HG03469 (cell line): Measurements from ENCODE around the gene AHI1.
"Not testable (repeated sequence)": the region's sequence is repeated elsewhere in the genome, so short reads cannot be mapped to it uniquely, and the experiment has no call there.

Experiments used
- ATAC-seq: cut with Tn5 transposase; IDR thresholded peaks from one replicate; pipeline ENCODE4 v1.9.1; 2021; ENCODE audit warnings: mild to moderate bottlenecking, moderate library complexity, moderate number of reproducible peaks; ENCODE audit not compliant: unreplicated experiment

AHI1 gene

DNA sequence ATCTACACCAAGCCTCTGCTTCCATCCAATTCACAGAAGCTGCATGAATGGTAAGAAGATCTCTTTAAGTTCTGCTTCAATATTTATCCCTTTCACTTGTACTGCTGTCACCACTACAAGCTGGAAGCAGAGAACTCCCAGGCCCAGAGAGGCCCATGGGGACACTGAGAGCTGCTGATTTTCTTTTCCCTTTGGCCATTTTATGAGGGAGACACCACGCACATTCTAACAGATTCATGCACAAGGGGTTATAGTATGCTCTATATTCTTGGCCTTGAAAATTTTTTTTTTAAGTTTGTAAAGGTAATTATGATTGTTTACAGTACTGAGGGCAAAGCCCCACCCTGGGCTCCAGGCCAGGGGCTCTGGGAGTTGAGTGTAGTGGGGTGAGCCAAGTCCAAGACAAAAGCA, 228.1 kb downstream of the AHI1 start:
- ATAC-seq = no peak

DNA sequence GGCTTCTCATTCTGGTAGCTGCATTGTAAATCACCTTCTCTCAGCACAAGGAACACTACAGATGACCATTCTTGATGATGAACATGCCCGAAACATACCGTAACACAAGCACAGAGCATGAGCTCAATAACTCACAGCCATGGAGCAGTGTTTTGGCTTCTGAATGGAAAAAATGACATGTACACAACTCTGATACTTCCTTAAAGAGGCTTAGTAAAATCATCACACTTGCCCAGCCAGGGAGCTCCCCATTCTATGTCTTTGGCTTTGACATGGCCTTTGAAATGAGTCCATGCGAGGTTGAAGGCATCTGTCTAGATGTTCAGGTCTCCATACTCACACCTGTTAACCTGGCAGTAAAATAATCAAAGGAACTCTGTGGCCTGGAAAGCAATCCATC, 228.8 kb downstream of the AHI1 start:
- ATAC-seq = no peak

DNA sequence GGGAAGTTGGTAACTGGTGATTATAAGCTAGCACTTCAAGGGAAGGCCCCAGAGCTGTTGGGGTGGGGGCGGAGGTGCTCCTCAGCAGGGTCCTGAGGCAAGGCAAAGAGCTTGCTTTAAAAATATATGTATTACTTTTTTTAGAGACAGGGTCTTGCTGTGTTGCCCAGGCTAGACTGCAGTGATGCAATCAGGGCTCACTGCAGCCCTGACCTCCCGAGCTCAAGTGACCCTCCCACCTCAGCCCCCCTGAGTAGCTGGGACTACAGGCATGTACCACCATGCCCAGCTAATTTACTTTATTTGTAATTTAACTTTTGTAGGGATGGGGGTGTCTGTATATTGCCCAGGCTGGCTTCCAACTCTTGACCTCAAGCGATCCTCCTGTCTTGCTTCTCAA, 229.3 kb downstream of the AHI1 start:
- no peak for ATAC-seq

DNA sequence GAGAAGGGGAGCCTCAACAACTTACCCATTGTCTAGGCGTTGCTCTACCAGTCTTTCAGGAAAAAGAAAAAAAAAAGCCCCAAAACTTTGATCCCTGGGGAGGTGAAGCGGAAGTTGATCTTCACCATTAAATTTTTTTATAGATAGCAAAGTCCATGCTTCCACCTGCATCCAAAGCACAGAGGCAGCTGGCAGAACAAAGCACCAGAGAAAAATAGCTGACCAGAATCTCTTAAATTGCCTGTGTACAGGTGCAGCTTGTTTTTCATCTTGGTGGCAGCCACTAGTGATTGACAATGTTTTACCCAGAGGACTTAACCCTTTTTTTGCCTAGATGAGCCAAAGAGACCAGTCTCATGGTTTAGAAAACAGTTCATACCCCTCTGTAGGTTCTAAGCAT, 230.5 kb downstream of the AHI1 start:
- ATAC-seq = no peak

DNA sequence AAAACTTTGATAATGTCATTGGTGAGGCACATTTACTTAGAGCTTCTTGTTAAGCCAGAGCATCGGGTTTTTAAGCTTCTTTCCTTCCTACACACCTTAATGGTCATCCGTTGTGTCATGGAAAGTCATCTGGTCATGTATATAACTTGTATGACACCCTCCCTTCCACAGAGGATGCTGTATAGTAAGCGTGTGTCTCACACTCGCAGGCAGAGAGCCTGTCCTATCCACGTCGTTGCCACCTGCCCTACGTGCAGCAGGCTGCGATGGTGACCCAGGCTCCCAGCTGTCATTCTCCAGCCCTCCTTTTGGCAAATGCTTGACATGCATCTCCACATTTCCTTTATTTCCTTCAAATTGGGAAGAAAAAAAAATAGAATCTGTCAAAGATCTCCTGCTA, 230.9 kb downstream of the AHI1 start:
- ATAC-seq = no peak

DNA sequence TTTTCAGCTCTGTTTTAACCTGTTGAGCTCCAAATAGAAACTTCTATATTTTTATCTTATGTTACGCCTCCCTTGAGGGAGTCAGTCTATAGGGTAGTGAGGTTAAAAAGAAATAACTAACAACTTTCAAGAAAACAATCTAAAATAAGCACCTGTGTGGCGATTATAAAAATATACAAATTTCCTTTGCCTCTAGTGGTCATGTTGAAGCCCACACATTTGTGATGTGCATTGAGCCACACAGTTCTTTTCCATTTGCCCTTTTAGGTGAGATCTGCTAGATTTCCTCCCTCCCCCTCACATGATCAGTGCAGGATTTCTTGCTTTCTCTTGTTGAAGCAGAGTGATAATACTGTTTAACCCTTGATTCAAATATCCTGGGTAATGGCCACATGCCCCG, 232.3 kb downstream of the AHI1 start:
- no peak for ATAC-seq

DNA sequence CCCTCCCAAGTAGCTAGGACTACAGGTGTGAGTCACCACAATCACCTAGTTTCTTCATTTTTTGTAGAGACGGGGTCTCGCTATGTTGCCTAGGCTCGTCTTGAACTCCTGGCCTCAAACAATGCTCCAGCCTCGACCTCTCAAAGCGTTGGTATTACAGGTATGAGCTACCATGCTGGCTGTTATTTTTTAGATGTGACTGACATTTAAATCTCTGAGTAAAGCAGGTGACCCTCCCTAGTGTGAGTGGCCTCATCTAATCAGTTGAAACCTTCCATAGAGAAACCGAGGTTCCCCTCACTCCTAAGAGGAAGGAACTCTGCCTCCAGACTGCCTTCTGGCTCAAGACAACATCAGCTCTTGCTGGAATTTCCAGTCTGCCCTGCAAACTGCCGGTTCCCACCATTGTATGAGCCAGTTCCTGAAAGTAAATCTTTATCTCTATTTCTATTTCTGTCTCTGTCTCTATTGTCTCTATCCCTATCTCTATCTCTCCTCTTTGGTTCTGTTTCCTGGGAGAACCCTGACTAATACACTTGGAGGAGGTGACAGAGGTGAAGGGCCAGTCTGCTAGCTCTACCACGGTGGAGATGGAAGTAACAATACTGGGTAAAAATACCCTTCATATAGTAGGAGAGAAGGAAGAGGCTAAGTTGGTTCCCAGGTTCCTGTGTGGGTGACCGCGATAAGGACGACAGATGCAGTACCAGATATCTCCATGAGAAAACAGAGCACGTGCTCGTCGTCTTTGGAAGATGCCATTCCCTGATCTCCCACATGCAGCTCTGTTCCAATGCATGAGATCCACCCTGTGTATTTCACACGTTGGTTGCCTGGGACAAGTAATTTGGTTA, 235.4 kb downstream of the AHI1 start:
- no peak for ATAC-seq

DNA sequence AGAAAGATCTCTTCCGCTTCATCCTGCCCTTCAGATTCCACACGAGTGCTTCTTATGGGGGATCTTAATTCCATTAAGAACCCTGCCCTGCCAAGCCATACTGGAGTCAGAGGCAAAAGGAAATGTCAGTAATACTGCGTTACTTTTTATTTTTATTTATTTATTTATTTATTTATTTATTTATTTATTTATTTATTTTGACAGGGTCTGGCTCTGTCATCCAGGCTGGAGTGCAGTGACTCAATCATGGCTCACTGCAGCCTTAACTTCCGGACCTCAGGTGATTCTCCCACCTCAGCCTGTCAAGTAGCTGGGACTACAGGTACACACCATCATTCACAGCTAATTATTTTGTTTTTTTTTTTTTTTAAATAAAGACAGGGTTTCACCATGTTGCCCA, 236.9 kb downstream of the AHI1 start:
- no peak for ATAC-seq

DNA sequence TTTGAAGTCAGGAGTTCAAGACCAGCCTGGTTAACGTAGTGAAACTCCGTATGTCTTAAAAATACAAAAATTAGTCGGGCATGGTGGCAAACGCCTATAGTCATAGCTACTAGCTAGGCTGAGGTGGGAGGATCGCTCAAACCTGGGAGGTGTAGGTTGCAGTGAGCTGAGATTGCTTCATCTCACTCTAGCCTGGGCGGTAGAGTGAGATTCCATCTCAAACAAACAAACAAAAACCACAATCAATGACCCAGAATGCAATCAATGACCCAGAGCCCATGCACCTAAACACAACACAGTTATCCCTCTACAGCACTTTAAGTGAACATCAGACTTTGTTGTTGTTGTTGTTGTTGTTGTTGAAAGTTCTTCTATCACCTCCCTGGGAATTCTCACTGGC, 238.6 kb downstream of the AHI1 start:
- no peak for ATAC-seq

DNA sequence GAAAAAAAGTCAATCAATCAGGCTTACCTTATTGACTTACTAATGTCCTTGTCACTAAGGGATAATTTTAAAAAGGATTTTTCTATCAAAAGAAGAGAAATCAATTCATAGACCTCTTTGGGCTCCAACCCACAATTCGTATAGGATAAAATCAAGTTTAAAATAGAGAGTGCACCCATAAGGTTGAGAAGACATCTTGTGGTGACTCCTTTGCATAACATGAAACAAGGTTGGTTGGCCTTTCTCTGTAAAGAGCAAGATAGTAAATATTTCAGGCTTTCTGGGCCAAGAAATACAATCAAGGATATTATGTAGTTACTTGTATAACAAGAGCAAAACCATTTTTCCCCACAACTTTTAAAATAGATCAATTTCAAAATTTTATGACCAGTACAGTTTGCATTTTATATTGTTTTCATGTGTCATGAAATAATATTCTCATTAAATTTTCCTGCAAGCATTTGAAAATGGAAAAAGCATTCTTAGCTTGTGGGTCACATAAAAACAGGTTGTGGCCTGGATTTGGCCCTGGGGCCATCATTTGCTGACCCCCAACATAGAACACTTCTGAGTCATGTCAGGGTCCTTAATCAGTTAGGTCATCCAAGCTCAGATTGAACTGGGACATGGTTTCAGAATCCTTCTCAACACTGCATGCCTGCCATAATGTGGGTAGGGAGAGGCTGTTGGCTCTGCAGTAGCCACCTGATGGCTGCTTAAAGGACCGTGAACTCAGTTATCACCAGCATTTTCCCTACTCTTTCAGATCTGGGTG, 239.7 kb downstream of the AHI1 start:
- no peak for ATAC-seq

DNA sequence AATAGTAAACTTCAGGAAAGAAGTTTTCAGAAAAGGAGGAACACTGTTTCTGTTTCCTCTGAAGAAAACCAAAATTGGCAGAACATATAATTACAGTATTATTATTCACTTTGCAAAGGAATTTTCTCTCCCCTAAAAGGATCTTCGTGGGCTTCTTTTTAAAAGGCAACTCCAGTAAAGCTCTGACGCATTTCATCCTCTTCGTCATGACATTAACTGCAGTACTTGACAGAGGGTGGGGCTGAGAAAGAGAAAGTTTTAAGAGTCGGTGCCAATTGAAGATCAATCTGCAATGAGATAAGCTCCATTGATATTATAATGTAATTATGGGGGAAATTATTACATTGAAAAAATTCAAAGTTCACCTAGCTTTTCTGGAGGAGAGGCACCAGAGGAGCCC, 240.7 kb downstream of the AHI1 start:
- no peak for ATAC-seq

DNA sequence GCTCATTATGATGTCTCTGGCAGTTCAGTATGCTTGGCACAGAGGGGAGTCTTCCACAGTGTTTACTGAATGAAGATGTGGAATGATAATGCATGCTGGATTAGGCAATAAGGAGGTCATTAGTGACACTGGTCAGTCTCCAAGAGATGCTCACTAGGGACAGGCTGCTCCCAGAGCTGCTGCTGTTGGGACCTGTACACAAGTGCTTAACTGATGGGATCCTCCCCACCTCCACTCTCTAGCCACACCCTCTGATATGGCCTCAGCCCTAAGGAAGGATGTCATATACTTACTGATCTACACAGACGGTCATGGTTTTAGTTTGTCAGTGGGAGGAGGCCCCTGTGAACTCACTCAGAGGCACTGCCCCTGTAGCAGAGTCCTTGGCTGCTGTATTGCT, 243.1 kb downstream of the AHI1 start:
- ATAC-seq = no peak

DNA sequence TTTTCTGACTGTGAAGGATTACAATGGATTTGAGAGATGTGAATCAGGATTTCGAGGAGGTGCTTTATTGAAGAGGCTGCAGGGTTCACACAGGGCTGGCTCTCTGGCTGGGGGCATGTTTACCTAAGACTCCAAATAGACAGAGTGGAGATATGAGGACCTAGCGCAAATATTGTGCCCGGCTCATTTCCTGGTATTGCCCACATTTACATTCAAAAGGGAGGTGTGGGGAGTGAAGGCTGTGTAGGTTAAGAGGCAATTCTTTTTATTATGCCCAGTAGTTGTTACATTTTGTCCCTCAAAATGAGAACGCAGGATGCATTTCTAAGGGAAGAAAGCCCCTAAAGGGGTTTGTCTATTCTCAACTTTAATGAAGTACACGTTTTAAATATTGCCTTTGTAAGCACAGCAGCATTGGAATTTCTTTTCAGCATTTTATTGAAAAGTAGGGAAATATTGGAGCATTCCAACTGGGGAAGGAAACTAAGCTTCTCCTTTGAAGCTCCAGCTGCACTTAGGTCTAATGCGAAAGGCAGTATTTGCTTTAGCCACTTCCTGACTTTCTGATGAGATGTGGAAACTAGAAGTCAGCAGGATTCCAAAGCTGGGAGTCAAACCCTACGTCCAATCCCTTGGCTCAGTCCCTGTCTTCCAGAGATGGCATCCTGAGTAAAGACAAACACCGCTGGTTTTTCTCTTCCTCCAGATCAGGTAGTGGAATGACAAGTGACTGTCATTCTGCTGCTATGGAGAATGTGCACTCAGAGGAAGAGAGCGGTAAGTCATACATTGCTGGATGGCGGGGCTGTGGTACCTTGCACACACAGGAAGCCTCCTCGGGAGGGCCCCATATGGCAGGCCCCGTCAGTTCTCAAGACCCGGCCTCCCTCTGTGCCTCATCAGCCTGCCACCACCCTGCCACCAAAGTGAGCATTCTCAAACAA, 245.8 kb downstream of the AHI1 start:
- no peak for ATAC-seq

DNA sequence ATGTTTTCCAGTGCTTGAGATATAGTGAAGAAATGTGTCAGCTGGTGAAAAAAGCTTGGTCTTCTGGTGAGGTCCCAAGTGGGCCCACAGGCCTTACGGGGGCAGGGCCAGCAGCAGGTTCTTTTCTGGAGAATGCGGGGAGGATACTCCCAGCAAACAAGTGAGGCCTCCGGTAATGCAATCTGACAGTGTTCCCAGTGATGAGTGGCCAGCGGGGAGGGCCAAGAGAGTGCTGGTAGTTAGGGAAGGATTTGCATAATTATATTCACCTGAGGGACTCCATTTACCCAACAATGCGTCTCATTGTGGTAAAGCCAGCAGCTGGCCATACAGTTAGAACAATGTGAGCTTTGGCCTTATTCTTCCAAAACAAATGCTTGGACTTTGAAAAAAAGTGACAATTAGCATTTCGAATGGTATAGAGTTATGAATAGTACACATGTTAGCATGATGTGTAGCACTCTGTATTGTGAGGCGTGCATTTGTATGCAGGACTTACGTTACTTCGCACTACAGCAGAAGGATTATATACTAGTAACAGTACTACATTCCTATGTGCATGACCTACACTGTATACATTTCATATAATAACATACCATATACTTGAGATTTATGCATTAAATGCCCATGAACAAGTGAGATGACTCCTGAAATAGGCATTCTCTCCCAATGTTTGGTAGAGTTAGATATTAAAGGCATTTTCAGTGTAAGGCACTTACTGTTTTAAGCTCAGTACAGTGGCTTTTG, 246.6 kb downstream of the AHI1 start:
- no peak for ATAC-seq

DNA sequence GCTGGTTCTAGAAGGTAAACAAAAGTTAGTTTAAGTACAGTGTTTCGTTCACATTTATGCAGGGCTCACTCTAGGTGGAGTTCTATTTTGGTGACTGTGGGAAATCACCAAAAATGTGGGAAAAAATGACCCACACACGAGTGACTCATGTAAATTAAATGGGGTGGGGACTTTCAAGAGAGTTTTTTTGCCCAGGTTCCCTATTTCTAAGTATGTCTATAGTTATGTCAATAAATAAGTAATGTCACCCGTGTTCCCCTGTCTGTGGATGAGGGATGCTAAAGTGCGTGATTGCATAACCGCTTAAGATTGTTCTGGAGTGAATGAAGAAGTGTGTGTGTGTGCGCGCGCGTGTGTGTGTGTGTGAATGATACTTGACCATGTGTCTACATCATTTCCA, 247.3 kb downstream of the AHI1 start:
- ATAC-seq = no peak

DNA sequence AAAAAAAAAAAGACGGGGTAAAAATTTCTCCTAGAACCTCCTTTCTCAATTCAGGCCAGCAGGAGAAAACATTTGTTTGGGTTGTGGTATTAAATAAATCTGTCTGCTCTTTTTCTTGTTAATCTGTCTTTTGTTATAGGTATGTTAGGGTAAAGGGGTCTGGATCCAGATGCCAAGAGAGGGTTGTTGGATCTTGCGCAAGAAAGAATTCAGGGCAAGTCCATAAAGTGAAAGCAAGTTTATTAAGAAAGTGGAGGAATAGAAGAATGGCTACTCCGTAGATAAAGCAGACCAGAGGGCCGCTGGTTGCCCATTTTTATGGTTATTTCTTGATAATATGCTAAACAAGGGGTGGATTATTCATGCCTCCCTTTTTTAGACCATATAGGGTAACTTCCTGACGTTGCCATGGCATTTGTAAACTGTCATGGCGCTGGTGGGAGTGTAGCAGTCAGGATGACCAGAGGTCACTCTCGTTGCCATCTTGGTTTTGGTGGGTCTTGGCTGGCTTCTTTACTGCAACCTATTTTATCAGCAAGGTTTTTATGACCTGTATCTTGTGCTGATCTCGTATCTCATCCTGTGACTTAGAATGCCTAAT, 251.0 kb downstream of the AHI1 start:
- not testable (repeated sequence) for ATAC-seq

DNA sequence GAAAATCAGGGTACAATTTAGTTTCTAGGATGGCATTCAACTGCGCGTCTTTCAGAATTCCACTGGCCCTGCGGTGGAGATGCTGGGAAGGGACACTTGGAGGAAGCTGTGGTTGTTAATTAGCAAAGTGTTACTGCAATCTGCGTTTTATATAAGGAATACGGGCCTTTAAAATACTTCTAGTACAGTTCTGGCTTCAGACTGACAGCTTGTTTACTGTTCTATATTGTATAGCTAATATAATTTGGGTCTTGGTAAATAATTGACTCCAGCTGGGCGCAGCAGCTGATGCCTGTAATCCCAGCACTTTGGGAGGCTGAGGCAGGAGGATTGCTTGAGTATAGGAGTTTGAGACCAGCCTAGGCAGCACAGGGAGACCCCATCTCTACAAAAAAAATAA, 252.7 kb downstream of the AHI1 start:
- no peak for ATAC-seq

DNA sequence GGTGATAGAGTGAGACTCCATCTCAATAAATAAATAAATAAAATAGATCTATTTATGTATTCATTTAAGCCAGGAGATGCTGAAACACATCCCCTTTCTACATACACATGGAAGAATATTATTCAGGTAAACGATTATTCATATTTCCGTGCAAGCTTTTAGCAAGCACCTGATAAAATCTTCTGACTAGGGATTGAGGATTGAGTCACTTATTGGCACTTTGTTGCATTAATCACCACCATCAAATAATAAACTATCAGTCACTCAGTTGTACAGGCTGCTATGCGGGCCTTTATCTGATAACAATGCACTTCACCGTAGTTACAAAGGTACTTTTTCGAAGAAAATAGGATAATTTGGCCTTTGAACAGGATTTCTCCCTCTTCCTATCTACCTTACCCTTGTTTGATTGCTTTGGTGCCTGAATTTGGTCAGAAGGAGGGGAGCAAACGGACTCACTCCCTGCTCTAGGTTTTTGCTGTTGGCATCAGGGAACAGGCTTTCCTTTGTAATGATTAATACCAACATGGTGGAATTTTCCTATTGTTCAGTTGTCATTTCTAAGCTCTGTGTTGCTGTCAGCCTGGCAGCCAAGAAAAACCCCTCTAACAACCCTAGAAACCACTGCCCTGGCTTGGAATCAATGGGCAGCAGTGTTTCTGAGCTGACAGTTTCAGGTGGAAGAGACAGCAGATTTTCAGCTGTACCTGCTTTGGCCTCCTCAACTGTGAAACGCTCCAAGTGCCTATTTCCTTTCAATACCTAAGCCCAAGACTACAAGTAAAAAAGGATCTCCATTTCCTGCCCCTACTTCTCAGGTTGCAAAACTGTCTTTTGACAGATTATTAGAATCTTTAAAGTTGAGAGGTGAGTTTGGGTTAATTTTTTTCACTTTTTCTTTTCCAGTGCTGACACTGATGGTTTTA, 253.4 kb downstream of the AHI1 start:
- no peak for ATAC-seq

DNA sequence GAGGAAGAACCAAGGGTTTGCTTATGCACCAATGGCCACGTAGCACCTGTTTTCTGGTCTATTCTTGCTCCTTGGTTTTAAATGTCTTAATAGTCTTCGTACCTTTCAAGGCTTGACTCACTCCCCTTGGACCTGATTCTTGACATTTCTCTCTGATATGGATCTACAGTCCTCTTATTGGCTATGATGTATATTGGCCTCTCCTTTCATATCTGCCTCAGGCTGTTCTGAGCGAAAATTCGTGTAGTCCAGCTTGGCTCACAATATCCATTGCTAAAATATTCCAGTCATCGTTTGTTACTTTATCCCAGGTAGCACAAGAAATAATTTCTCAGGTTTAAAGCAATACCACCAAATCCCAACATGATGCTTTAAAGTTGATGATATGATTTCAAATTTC, 256.8 kb downstream of the AHI1 start:
- no peak for ATAC-seq
